Measurements from ENCODE around the gene TRIP4.
"Not testable (repeated sequence)": the region's sequence is repeated elsewhere in the genome, so short reads cannot be mapped to it uniquely, and the experiment has no call there.

Gene TRIP4

DNA sequence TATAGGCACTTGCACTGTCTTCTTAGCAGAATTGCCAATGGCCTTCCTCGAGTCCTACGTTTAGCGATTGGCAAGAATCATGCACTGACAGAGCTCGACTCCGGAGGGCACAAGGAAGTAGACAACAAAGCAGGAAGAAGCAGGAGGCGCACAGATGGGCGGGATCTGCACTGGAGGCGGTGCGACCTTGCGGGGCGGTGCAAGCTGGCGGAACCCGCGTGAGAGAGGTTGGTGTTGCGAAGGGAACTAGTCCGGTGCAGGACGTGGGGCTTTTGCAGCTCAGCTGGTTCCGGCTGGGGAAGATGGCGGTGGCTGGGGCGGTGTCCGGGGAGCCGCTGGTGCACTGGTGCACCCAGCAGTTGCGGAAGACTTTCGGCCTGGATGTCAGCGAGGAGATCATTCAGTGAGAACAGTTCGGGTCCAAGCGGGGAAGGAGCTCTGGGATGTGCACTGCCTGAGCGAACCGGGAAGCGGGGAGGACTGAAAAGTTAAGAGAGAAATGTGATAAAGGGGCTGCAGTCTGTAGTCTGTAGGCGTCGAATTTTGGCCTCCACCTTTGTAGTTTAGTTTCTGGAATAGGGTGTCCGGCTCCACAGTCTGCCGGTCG, at the start of gene TRIP4:
TRIP4 (plus strand) TSS at position 275 of the 607 bp plus-strand sequence; CDS start at position 303, 28 bp downstream.
- DNase-seq (ENCODE audit: low spot score in 2 of 2) (peak; percentile 96 to 97), ATAC-seq (replicated peaks; ENCODE audit: extremely low read depth, poor library complexity, severe bottlenecking) (peak; percentile 99)
- peaks cover 24% of the 10 kb centered on the region for H3K4me1 Mint-ChIP-seq
- peaks cover 8% of the 10 kb centered on the region for H3K36me3 Mint-ChIP-seq (ENCODE audit: insufficient read depth)
- H3K4me3 Mint-ChIP-seq, result peak within 1 kb of the TSS; percentile 95
- no peaks in the 10 kb centered on the region for H3K9me3 Mint-ChIP-seq
- no peaks in the 10 kb centered on the region for H3K27me3 Mint-ChIP-seq
- H3K27ac Mint-ChIP-seq (ENCODE audit: low read depth), result peak within 1 kb of the TSS; percentile 94

DNA sequence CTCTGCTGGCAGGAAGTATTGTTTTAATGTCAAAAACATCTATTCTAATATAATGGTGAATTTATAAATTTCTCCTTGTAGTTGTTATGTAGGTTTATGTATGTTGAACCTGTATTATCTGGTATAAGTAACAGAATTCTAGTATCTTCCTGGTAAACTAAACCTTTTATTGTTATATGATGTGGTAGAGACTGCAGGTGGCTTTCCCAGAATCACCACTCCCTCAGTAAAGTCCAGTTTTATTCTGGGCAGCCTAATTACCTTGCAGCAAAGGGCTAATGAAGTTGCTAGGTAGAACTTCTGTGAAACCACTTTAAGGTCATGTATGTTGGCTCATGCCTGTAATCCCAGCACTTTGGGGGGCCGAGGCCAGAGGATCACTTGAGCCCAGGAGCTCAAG, 47.3 kb upstream of the TRIP4 start:
- ATAC-seq (replicated peaks; ENCODE audit: extremely low read depth, poor library complexity, severe bottlenecking) (no peak), DNase-seq (ENCODE audit: low spot score in 2 of 2) (no peak)
- Mint-ChIP-seq H3K27ac (ENCODE audit: low read depth) (no peak overlapping the region), H3K36me3 (ENCODE audit: insufficient read depth) (peaks cover 8% of the 10 kb centered on the region), H3K4me3 (no peak overlapping the region), H3K4me1 (peaks cover 9% of the 10 kb centered on the region), H3K9me3 (no peaks in the 10 kb centered on the region), H3K27me3 (no peaks in the 10 kb centered on the region)

DNA sequence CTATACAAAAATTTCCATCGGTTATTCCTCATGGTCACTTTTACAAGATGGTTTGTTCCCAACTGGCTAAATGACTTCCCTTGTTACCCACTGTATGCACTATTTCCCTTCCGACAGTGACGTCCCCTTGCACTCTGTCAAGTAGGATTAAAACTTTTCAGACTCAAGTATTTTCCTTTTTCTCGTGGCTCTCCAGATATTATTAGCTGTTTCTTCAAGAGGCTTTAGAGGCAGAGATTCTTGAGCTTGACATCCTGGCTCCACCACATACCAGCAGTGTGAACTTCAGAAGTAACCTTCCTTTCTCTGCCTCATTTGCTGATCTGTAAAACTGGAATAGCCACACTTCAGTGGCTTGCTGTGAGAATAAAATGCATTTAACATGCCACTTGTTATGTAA, 45.7 kb upstream of the TRIP4 start:
- H3K36me3 Mint-ChIP-seq (ENCODE audit: insufficient read depth), result peaks cover 11% of the 10 kb centered on the region
- peaks cover 9% of the 10 kb centered on the region for H3K4me1 Mint-ChIP-seq
- H3K4me3 Mint-ChIP-seq, result no peak overlapping the region
- DNase-seq (ENCODE audit: low spot score in 2 of 2) (no peak), ATAC-seq (replicated peaks; ENCODE audit: extremely low read depth, poor library complexity, severe bottlenecking) (no peak)
- H3K9me3 Mint-ChIP-seq, result no peaks in the 10 kb centered on the region
- no peaks in the 10 kb centered on the region for H3K27me3 Mint-ChIP-seq
- no peak overlapping the region for H3K27ac Mint-ChIP-seq (ENCODE audit: low read depth)

DNA sequence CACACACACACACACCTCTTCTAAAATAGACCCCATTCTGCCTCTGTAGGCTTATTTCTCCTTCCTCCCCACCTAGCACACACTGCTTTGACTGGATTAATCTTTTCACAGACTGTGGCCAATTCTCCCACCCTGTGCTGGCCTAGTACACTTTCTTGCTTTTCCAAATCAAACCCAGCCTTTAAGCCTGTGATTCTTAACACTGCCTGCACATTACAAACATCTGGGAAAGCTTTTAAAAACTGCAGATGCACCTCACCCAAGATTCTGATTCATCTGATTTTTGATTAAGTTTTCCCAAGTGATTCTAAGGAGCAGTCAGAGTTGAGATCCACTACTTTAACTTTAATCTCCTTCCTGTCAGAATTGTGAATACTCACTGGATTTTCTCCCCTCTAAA, 44.4 kb upstream of the TRIP4 start:
- no peak for ATAC-seq (replicated peaks; ENCODE audit: extremely low read depth, poor library complexity, severe bottlenecking)
- peaks cover 13% of the 10 kb centered on the region for H3K36me3 Mint-ChIP-seq (ENCODE audit: insufficient read depth)
- peaks cover 9% of the 10 kb centered on the region for H3K4me1 Mint-ChIP-seq

DNA sequence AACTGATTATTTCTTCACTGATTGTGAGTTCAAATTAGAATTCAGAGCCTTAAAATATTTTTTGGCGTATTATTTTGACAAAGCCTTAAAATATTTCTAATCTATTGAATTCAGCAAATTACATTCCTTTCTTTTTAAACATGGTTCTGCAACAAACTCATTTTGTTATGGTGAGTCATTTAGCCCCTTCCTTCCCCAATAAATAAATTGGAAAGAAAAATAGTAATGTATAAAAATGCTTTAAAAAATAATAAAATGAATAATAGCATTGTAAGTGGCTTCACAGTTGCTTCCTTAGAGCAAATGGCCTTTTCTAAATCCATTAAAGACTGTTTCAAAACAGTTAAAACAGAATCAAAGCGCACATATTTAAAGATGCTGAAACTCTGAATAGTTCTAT, 43.8 kb upstream of the TRIP4 start:
- no peak overlapping the region for H3K4me3 Mint-ChIP-seq
- no peak overlapping the region for H3K27ac Mint-ChIP-seq (ENCODE audit: low read depth)
- no peaks in the 10 kb centered on the region for H3K27me3 Mint-ChIP-seq
- H3K9me3 Mint-ChIP-seq, result no peaks in the 10 kb centered on the region
- peaks cover 13% of the 10 kb centered on the region for H3K36me3 Mint-ChIP-seq (ENCODE audit: insufficient read depth)
- DNase-seq (ENCODE audit: low spot score in 2 of 2) (no peak), ATAC-seq (replicated peaks; ENCODE audit: extremely low read depth, poor library complexity, severe bottlenecking) (no peak)
- peaks cover 9% of the 10 kb centered on the region for H3K4me1 Mint-ChIP-seq

More for the DNA sequence above, 44.4 kb upstream of the TRIP4 start:
- no peak for DNase-seq (ENCODE audit: low spot score in 2 of 2)
- peak overlapping the region; percentile 7 for H3K27ac Mint-ChIP-seq (ENCODE audit: low read depth)
- H3K4me3 Mint-ChIP-seq, result no peak overlapping the region
- no peaks in the 10 kb centered on the region for H3K9me3 Mint-ChIP-seq
- no peaks in the 10 kb centered on the region for H3K27me3 Mint-ChIP-seq

DNA sequence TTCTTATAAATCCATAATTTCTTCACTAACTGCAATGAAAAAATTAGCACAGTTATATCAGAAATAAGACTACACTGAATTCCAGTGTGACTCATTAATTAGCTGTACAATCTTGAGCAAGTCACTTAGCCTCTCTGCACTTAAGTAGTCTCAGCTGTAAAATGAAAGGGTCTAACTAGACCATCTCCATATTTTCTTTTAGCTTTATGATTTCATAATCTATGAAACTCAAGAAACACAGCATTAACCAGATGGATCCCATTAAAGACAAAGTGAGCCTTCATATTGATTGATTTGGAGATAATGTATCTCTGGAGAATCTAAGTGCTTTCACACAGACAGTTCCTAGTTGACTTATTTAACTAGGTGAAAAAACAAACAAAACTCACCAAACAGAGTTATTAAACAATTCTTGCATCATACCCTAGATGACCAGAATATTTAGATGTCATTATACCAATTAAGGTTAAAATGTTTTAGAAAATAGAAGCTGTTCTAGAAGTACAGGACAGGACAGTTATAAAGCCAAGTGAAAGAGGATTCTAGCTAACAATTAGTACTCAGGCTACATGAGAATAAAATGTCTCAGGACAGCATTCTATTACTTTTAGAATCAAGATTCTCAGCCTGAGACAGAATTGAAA, 42.9 kb upstream of the TRIP4 start:
- DNase-seq (ENCODE audit: low spot score in 2 of 2), result no peak
- ATAC-seq (replicated peaks; ENCODE audit: extremely low read depth, poor library complexity, severe bottlenecking), result no peak
- H3K36me3 Mint-ChIP-seq (ENCODE audit: insufficient read depth), result peaks cover 13% of the 10 kb centered on the region

DNA sequence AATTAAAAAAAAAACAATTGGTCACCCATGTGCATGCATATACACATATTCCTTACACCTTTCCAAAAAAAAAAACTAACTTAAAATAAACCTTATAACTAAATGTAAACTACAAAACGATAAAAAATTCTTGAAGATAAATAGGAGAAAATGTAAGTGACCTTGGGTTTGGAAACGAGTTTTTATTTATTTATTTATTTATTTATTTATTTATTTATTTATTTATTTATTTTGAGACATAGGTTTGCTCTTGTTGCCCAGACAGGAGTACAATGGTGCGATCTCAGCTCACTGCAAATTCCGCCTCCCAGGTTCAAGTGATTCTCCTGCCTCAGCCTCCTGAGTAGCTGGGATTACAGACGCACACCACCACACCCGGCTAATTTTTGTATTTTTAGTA, 41.4 kb upstream of the TRIP4 start:
- H3K27ac Mint-ChIP-seq (ENCODE audit: low read depth); DNase-seq (ENCODE audit: low spot score in 2 of 2); H3K27me3 Mint-ChIP-seq; ATAC-seq (replicated peaks; ENCODE audit: extremely low read depth, poor library complexity, severe bottlenecking); H3K4me3 Mint-ChIP-seq; H3K9me3 Mint-ChIP-seq; H3K4me1 Mint-ChIP-seq: not testable (repeated sequence)
- H3K36me3 Mint-ChIP-seq (ENCODE audit: insufficient read depth), result peaks cover 15% of the 10 kb centered on the region

More for the DNA sequence above, 42.9 kb upstream of the TRIP4 start:
- Mint-ChIP-seq H3K4me1 (peaks cover 9% of the 10 kb centered on the region), H3K4me3 (no peak overlapping the region), H3K27ac (ENCODE audit: low read depth) (no peak overlapping the region), H3K9me3 (no peaks in the 10 kb centered on the region), H3K27me3 (no peaks in the 10 kb centered on the region)

DNA sequence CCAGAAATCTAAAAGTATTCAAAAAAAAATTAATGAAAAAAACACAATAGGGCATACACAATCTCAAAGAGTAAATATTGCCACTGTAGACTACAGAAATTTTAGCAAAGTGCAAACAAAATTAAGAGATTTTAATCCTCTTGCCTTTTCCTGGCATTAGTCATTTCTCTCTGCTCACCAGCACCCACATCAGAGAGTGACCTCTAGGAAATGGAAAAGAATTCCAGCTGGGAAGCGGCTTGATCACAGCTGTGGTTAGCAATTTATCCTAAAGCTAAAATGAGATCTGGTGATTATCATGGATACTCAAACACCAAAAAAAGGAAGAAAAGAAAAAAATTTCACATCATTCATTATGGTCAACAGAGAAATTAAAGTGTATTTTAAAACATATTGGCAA, 39.2 kb upstream of the TRIP4 start:
- Mint-ChIP-seq H3K27ac (ENCODE audit: low read depth) (no peak overlapping the region), H3K4me1 (peaks cover 3% of the 10 kb centered on the region), H3K4me3 (no peak overlapping the region), H3K36me3 (ENCODE audit: insufficient read depth) (peaks cover 13% of the 10 kb centered on the region), H3K9me3 (no peaks in the 10 kb centered on the region), H3K27me3 (no peaks in the 10 kb centered on the region)
- DNase-seq (ENCODE audit: low spot score in 2 of 2) (no peak), ATAC-seq (replicated peaks; ENCODE audit: extremely low read depth, poor library complexity, severe bottlenecking) (no peak)

DNA sequence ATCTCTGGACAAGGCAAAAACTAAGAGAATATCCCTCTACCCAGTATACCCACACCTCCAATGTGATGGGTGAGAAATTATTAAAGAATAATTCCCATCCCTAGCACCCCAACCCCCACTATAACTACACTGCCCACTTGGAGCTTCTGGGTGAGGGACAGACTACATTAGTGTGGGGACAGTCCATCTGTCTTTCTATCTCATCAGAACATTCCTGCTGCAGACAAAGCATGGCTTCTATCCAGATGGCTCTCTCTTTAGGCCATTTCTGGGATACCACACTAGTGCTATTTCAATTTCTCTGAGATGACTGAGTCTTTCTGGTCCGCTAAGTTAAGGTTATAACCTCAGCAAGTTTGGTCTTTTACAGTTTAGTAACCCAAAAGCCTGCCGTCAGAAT, 38.3 kb upstream of the TRIP4 start:
- no peaks in the 10 kb centered on the region for H3K4me1 Mint-ChIP-seq
- no peaks in the 10 kb centered on the region for H3K9me3 Mint-ChIP-seq
- no peak for DNase-seq (ENCODE audit: low spot score in 2 of 2)
- H3K27ac Mint-ChIP-seq (ENCODE audit: low read depth), result no peak overlapping the region
- no peak overlapping the region for H3K4me3 Mint-ChIP-seq
- no peak for ATAC-seq (replicated peaks; ENCODE audit: extremely low read depth, poor library complexity, severe bottlenecking)
- no peaks in the 10 kb centered on the region for H3K27me3 Mint-ChIP-seq
- H3K36me3 Mint-ChIP-seq (ENCODE audit: insufficient read depth), result peaks cover 14% of the 10 kb centered on the region

DNA sequence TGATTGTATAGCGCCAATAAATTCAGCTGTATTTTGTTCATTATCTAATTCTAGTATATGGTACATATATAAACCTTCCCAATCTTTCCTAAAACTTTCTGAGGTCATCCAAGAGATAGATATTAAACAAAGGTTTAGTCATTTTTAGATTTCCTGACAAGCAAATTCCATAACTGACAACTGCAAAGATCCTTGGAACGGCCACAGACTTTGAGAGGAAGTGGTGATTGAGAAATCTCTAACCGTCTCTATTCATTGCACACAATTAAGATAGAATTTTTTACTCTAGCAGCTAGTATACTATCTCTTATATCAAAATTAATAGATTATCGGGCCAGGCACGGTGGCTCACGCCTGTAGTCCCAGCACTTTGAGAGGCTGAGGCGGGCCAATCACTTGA, 36.4 kb upstream of the TRIP4 start:
- DNase-seq (ENCODE audit: low spot score in 2 of 2) (no peak), ATAC-seq (replicated peaks; ENCODE audit: extremely low read depth, poor library complexity, severe bottlenecking) (no peak)
- Mint-ChIP-seq H3K27me3 (no peaks in the 10 kb centered on the region), H3K27ac (ENCODE audit: low read depth) (peak overlapping the region; percentile 41), H3K36me3 (ENCODE audit: insufficient read depth) (peaks cover 14% of the 10 kb centered on the region), H3K4me3 (no peak overlapping the region), H3K4me1 (peaks cover 13% of the 10 kb centered on the region), H3K9me3 (no peaks in the 10 kb centered on the region)

DNA sequence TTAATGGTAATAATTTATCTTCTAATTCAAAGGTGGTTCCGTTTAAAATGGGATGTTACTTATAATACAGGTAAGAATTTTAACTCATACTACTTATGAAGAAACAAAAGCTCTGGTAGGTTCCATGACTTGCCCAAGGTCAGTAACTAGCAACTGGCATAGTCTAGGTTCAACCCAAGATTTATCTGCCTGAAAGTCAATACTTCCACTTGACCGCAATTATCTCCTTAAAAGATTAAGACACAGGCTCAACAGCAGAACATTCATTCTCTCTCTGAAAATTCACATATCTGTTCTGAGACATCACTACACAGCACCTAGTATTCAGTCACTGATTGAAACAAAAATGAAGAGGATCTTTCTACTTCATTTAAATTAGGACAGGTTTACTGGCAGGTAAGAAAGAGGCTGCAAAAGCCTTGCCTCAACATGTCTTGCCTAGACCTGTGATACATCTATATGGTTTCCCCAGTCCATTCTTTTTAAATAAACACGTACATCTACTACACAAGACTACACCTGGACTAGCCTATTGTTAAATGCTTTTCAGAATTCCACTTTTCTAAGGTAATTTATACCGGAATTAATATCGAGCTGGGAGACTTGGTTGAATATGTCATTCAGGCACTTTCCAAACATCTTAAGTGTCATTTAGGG, 32.8 kb upstream of the TRIP4 start:
- DNase-seq (ENCODE audit: low spot score in 2 of 2), result no peak
- peak overlapping the region; percentile 96 for H3K4me3 Mint-ChIP-seq
- no peaks in the 10 kb centered on the region for H3K9me3 Mint-ChIP-seq
- no peak for ATAC-seq (replicated peaks; ENCODE audit: extremely low read depth, poor library complexity, severe bottlenecking)
- H3K27me3 Mint-ChIP-seq, result no peaks in the 10 kb centered on the region
- peak overlapping the region; percentile 88 for H3K27ac Mint-ChIP-seq (ENCODE audit: low read depth)
- peaks cover 4% of the 10 kb centered on the region for H3K36me3 Mint-ChIP-seq (ENCODE audit: insufficient read depth)
- H3K4me1 Mint-ChIP-seq, result peaks cover 19% of the 10 kb centered on the region

DNA sequence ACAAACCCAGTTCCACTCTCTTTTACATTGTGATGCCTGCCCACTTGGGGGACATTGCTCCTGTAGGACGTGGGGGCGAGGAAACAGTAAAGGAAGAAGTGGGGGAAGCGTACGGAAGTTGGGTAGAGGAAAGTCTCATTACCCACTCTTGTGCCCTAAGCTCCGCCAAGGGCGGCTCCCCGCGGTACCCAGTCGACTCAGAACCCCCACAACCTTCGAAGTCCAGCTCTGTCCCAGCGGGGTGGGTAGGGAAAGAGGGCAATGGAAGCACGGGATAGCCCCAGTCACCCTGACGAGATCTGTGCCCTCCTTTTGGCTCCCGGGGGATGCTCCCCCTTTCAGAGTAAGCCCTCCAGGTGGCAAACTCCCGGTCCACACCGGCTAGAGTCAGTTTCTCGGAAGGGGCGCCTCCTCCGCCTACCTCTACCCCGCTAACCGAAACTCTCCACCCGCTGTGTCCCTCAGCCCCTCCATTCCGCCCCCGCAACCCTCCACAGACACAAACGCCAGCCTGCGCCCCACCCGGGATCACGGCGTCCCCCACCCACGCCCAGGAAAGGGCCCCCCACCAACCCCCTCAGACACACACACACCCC, 32.2 kb upstream of the TRIP4 start:
- no peaks in the 10 kb centered on the region for H3K9me3 Mint-ChIP-seq
- no peaks in the 10 kb centered on the region for H3K27me3 Mint-ChIP-seq
- DNase-seq (ENCODE audit: low spot score in 2 of 2), result no peak
- ATAC-seq (replicated peaks; ENCODE audit: extremely low read depth, poor library complexity, severe bottlenecking), result peak; percentile 37
- peak overlapping the region; percentile 88 for H3K27ac Mint-ChIP-seq (ENCODE audit: low read depth)
- H3K4me1 Mint-ChIP-seq, result peaks cover 19% of the 10 kb centered on the region
- peak overlapping the region; percentile 96 for H3K4me3 Mint-ChIP-seq
- H3K36me3 Mint-ChIP-seq (ENCODE audit: insufficient read depth), result peaks cover 2% of the 10 kb centered on the region
